Glomerular visceral epithelial cell (primary cell): Measurements from ENCODE around the gene SH3BP2.

Experiments
- DNase-seq: peaks from one replicate; pipeline ENCODE4 v3.0.0-alpha.2; 2016; ENCODE audit errors: extremely low spot score

The SH3BP2 gene

DNA sequence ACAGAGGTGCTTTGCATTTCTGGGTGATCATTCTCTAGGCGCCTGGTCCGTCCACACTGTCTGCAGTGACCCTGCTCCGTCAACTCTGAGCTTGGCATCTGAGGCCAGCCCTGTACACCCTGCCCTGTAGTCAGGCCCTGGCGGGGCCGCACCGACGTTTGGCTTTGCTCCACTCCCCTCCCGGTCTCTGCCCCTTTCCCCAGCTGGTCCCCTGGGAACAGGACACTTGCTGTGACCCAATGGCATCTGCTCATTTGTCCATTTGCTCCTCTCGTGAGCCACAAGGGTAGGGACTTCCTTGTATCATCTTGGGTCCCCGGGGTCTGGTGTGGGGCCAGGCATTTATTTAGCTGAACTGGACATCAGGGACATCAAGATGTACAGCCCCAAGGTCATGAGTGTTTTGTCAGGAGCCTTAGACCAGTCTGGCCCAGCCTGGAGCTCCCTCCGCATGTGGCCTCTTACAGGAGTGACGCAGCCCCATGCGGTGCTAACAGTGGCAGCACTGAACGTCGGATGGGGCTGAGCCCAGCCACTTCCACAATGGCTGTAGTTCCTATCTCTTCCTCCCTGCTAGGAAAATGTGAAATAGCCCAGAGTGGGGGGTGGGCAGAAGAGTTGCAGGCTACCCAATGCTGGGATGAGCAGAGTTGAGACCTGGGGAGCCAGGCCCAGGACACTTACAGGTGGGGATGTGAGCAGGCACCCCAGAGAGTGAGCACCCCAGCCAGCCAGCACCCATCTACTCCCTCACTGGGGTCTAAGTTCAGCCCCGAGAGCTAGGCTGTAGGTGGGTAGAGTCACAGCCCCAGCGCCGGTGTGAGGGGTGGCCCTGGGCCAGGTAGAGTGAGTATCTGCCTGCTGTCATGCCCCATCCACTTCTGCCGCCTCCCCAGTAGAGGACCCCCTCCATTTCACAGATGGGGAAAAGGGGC is 2.0 kb upstream of the SH3BP2 start:
- DNase-seq, result no peak

- DNase-seq, result no peak
Observed at GRCh38 chr4:2791518-2792395, 1.1 kb upstream of the SH3BP2 start.

DNA sequence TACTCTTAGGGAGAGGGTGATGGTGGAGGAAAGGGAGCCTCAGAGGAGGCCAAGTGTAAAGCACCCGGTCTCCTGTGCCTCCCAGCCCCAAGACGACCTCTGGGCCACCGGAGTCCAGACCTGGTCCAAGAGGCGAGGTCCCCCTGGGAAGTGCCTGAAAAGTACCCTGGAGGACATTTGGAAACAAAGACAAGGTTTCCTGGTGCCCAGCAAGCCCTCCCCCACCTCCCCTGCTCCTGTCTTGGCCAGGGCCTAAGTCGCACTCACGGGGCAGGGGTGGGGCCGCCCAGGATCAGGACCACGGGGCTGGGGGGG is 532 bp upstream of the SH3BP2 start:
- no peak for DNase-seq

DNA sequence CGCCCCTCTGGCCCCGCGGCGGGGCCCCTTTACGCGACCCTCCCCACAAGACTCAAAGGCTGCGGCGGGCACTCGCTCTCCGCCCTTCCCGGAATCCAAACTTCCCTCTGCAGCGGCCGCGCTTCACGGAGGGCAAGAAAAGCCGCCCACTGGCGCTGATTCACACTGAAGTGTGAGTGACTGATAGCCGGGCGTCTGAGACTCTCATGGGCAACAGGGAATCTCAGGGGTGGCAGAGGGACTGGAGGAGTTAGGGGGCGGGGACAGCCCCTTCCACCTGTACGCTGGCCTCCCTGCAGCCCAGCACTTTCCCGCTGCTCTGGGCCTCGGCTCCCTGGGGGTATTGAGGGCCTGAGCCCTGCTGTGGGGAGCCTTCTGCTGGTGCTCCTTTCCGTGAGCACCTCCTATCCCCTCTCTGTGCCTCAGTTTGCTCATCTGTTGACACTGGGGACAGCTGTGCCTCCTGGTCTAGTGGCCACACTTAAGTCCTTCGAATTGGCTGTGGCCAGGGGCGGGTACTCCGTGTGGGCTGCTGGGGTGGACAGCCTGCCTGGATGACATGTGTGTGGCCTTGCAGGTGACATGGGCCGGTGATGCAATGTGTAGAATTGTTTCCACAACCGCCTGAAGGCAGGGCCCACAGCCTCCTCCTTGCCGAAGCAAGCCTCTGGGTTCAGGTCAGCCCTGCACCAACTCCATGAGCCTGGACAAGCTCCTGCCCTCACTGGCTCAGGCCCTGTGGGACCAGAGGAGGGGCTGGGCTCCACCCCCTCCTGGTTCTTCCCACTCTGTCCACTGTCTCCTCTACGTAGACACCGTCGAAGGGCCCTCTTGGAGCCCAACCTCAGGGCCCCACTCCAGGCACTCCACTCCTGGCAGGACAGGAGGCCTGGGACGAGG is 951 bp downstream of the SH3BP2 start:
- peak; percentile 74 for DNase-seq

DNA sequence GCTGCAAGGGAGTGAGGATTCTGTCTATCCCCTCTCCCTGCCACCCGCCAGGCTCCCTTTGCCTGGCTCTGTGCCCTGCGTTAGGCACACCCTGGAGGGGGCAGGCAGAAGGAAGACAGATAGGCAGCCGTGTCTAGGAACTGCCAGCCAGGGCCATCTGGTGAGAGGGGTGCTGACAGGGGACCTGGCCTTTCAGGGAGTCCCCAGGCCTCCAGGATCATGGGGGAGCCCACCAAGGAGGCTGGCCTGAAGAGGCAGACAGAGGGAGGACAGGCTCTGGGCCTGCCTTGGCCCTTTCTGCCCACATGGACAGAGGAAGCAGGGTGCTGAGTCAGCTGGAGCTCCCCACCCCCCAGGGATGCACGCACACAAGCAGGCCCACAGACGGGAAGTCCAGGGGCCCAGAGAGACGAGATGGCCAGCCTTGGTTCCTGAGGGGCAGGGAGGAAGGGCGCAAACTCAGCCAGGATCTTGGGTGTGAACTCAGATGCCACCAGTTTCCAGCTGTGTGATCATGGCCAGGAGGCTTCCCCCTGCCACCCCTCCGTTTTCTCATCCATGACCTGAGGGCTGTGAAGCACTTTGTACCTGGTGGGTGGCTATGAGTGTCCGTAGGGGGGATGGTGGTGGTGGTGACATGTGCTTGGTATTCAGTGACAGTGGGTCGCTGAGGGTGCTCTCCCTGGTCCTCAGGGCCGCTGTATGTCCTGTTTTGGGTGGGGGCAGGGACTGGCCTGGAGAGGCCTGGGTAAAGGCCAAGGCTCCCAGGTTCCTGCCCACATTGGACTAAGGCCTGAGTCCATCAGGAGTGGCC is 1.8 kb downstream of the SH3BP2 start:
- peak; percentile 81 for DNase-seq

DNA sequence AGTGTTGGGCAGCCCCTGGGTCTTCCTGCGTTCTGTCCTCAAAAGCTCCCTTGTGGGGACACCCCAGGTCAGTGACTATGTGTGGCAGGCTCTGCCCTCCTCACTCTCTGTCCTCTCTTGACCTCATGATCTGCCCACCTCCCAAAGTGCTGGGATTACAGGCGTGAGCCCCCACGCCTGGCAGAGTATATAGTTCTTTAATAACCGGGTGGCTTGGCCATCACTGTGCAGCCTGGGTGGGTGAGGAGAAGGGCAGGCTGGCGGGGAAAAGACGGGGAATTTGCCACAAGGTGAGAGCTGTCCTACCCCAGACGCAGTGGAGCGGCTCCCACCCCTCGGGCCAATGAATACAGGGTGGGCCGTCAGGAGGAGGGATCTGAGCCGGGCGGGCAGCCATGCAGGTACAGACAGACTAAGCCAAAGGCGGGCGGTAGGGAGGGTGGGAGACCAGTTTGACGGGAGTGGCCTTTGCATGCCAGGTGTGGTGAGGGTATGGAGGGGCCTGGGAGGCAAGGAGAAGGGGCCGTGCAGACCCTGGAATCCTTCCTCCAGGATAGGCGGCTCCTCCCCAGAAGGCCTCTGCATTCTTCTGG is 2.5 kb downstream of the SH3BP2 start:
- DNase-seq, result no peak

DNA sequence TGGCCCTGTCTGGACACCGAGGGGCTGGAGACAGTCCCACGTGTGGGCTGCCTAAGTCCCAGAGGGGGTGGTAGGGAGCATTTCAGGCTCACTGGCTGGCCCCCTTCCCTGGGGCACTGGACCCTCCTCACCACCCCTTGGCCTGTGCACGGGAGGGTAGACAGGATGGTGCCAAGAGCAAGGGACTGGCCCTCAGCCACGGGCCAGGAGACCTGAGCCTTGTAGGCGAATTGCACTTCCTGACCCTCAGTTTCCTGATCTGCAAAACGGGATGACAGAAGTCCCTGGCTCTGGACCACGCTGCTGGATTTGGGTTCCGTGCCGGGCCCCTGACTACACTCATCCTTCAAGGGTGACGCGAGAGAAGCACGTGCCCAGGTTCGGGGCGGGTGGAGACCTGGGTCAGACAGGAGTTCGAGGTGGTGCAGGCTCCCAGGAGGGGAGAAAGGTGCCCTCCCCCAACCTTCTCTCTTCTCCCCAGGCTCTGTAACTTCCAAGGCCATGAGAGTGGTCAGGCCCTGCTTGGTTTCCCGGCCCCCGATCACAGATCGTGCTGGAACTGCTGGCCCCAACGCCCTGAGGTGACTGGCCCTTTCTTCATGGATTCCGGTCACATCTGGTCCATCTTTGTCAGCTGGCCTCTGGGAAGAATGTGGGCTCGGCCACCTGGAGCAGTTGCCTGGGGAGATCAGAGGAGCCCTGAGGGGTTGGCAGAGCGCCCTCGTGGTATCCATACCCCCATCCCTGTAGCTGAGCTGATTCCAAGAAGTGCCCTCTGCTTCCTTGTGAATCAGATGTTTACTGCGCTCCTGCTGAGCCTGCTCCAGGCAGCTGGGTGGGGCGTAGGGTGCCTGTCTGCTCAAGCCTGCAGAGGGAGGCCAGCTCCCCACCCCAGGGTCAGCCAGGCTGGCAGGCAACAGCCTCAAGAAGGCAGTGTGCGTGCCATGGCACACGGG is 3.3 kb downstream of the SH3BP2 start:
- peak; percentile 96 for DNase-seq

DNA sequence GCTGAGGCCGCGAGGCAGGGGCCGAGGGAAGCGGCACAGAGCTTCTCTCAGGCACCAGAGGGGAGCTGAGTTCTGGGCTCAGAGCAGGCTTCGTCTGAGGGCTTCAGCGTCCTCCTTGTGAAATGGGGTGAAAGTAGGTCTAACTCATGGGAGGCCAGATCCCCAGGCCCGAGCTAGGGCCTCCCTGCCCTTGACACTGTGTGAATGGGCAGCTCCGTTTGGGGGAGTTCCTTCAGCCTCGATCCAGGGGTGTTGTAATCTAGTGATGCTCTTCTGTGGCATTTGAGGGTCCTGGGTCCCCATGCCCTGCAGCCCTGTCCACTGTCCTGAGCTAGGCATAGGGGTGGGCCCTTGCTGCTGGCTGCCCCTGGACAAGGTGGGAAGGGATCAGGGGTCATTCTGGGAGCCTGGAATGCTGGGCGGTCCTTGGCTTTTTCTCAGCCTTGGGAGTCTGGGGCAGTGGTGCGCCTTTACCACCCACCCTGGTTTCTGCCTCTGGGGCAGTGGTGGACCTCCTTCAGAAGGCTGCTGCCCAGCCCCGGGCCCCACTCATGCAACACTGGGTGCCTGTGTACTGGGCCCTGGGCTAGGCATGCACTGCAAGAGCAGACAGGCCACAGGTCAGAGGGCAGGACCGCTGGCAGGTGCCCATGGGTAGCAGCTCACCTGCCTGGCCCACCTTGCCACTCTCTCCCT is 4.1 kb downstream of the SH3BP2 start:
- DNase-seq, result no peak

GRCh38 chr4:2797545-2798305 is 4.8 kb downstream of the SH3BP2 start:
- no peak for DNase-seq

- no peak for DNase-seq
Observed at GRCh38 chr4:2798399-2799223, 5.7 kb downstream of the SH3BP2 start.

DNA sequence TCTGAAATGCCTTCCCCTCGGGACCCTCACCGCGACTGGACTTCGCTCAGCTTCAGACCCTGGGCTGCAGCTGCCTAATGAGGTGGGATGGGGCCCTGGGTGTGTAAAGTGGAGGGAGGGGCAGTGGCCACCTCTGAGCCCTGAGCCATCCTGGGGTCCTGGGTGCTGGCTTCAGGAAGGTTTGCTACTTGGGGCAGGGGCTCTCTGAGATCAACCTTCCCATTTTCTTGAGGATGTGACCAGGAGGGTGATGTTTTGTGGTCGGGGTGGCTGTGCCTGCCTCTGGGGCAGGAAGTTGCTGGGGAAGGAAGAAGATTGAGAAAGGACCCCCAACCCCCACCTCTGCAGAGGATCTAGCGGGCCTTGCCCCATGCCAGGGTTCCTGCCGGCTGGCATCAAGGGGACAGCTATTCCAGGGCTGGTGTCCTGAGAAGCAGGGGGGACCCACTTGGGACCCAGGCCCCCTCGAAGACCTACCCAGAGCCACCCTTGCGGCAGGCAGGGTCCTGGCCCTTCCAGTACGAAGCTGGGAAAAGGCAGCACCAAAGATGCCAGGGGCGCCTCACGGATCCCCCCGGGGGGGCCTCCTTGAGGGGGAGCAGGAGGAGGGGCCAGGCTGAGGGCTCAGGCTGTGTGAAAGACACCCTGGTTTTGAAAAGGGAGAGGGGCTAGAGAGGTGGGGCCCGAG is 6.5 kb downstream of the SH3BP2 start:
- DNase-seq, result no peak

GRCh38 chr4:2799971-2800690 is 7.2 kb downstream of the SH3BP2 start:
- no peak for DNase-seq

DNA sequence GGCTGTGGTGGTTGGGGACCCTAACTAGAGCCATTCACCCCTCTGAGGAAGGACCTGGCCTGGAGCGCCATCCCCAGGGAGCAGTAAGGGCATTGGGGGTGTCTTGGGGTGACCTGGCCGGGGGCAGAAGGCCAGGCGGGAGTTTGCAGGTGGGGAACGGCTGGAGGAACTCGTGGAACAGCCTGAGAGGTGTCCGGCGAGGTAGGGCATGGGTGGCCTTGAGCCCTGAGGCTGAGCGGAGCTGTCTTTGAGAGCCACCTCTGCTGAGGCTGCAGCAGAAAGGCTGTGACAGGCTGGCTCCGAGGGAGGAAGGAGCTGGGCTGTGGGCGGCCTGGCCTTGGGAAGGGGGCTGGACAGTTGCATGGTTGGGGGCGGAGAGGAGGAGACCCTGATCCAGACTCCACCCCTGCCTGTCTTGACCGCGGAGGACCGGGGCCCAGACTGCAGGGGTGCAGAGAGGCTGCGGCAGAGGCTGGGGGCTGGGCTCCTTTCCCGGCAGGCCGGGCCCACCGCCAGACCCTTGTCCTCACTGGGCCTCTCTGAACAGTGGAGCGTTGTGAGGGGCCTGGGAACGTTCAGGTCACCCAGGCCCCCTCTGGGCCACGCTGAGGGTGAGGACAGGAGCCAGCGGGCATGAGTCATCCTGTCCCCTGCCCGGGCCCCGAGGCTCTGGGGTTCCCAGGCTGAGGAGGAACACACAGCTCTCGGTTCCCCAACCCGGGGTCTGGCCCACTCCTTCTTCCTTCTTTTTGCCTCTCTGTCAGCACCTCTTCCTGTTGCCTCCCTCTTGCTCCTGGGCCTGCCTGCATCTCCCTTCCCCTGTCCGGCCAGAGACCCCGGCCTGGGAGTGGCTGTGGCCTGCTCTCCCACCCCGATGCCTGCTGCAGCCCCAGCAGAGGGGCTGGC is 8.1 kb downstream of the SH3BP2 start:
- DNase-seq, result peak; percentile 38

DNA sequence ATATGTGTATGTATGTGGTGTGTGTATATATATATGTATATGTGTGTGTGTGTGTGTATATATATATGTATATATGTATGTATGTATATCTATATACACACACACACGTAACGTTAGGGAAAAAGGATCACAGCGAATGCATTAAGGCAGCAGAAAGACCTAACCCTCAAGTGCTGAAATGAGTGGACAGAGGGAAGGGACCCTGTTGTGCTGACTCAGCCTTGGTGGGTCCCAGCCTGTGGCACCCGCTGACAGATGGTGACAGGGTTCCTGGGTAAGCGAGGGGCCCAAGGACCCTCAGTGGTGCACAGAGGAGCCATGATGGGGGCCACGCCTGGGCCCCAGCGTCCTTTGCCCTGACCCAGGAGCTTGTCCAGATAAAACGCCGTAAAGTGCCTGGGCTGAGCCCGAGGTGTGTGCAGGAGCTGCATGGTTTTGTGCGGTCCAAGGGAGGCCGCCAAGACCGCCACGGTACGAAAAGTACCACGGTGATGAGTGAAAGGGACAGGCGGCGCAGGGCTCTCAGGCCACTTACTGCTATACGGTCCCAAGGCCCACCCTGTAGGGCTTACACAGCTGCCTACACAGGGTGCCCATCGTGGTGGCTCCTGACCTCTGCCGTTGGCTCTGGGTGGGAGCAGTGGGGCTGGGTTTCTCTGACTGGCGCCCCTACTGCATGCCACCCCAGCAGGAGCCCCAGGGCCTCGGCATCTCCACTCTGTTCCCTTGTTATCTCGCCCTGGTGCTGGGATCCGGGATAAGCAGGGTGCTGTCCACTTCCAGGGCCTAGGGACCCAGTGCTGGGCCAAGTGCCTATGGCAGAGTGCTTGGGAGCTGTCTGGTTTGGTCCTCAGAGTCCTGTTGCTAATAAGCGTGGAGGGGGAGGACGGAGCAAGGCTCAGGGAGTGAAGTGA is 10.0 kb downstream of the SH3BP2 start:
- no peak for DNase-seq
